A549 (cell line): ENCODE data around the gene DPY19L1. TPM values are rescaled to one million over a fixed set of nuclear protein-coding genes. Genes with fewer than 3 reads are reported as not detected.
"Not testable (repeated sequence)": the region's sequence is repeated elsewhere in the genome, so short reads cannot be mapped to it uniquely, and the experiment has no call there.

Experiments used
- ATAC-seq, 2 experiments: fragments of 200-7000 bp in 1 of 2; fragments of >200 bp in 1 of 2; cut with Nextera tagmentation in 1 of 2; cut with Tn5 transposase in 1 of 2; 3 replicates each; pipeline versions ENCODE4 v1.8.0 to v1.9.1; 2018 to 2020; ENCODE audit warnings: mild to moderate bottlenecking in 1 of 2, moderate library complexity in 1 of 2
- CTCF ChIA-PET: fragments of 300-600 bp; sonication (Branson Sonifier 250); formaldehyde crosslinking; extraction: SDS; loops from one replicate; lab custom pipeline; 2021; ENCODE audit warnings: antibody characterized with exemption, inconsistent platforms; lab: Yijun Ruan, JAX
- POLR2A ChIA-PET: fragments of 350-600 bp; formaldehyde crosslinking; extraction: SDS; loops from one replicate; lab custom pipeline; 2021; ENCODE audit warnings: antibody characterized with exemption, inconsistent platforms; lab: Yijun Ruan, JAX
- DNase-seq, 2 experiments: peaks; one replicate each; pipeline versions ENCODE4 v3.0.0 to v3.0.0-alpha.2; 2011 to 2016; ENCODE audit warnings: low read depth in 1 of 2, low spot score in 1 of 2
- FAIRE-seq: peaks from 2 replicates; lab custom pipeline; 2011; peaks lifted over from hg19 to GRCh38; lab: Jason Lieb, UNC
- H3K27ac ChIP-seq, 2 experiments: fragments of >200 bp; sonication (Bioruptor Twin); formaldehyde crosslinking; 3 replicates each; pipeline ENCODE4 v1.5.1; 2016 to 2017
- H3K4me1 ChIP-seq: fragments of >200 bp; sonication (Bioruptor Twin); formaldehyde crosslinking; 3 replicates; pipeline ENCODE4 v1.6.1; 2016
- H3K4me2 ChIP-seq: fragments of >200 bp; sonication (Bioruptor Twin); formaldehyde crosslinking; 3 replicates; pipeline ENCODE4 v1.6.1; 2016
- H3K4me3 ChIP-seq: fragments of >200 bp; sonication (Bioruptor Twin); formaldehyde crosslinking; 3 replicates; pipeline ENCODE4 v1.5.1; 2016
- H3K9me3 ChIP-seq: fragments of >200 bp; sonication (Bioruptor Twin); formaldehyde crosslinking; 3 replicates; pipeline ENCODE4 v1.6.1; 2016
- CEBPB ChIP-seq, 2 experiments: fragments of >200 bp in 1 of 2; sonication (Bioruptor Twin) in 1 of 2; formaldehyde crosslinking in 1 of 2; IDR thresholded peaks; 2 replicates each; pipeline ENCODE4 v1.6.1; 2012 to 2016
- EHMT2 ChIP-seq: fragments of 200-600 bp; sonication (generic); IDR thresholded peaks from 2 replicates; pipeline ENCODE4 v1.6.1; 2016; ENCODE audit warnings: antibody characterized with exemption, low read depth, mild to moderate bottlenecking, moderate library complexity
- ESRRA ChIP-seq: fragments of 150-350 bp; IDR thresholded peaks from 2 replicates; pipeline ENCODE4 v1.6.1; 2014; ENCODE audit warnings: mild to moderate bottlenecking, low read length, borderline replicate concordance
- FOSB ChIP-seq: fragments of 250-450 bp; sonication (Bioruptor Pico); IDR thresholded peaks from 2 replicates; pipeline ENCODE4 v1.5.0; 2020; ENCODE audit warnings: mild to moderate bottlenecking, moderate library complexity
- FOSL2 ChIP-seq, 2 experiments: fragments of 450-650 bp in 1 of 2; fragments of >200 bp in 1 of 2; sonication (Bioruptor Twin) in 1 of 2; formaldehyde crosslinking; IDR thresholded peaks; 2 replicates each; pipeline versions ENCODE4 v1.5.0 to v1.6.1; 2016 to 2020; ENCODE audit warnings: mild to moderate bottlenecking in 1 of 2, moderate library complexity in 1 of 2
- HOXB13 ChIP-seq: fragments of 250-450 bp; sonication (Bioruptor Pico); IDR thresholded peaks from 2 replicates; pipeline ENCODE4 v1.5.0; 2020; ENCODE audit warnings: low read depth, mild to moderate bottlenecking, moderate library complexity
- KDM1A ChIP-seq: fragments of 200-600 bp; sonication (generic); IDR thresholded peaks from 2 replicates; pipeline ENCODE4 v1.6.1; 2016; ENCODE audit warnings: low read depth, mild to moderate bottlenecking
- MAFK ChIP-seq: fragments of 450-650 bp; IDR thresholded peaks from 2 replicates; pipeline ENCODE4 v1.6.1; 2014; ENCODE audit not compliant: partially characterized antibody
- MAZ ChIP-seq: fragments of 150-350 bp; IDR thresholded peaks from 2 replicates; pipeline ENCODE4 v1.6.1; 2014; ENCODE audit warnings: antibody characterized with exemption, low read depth, low read length, borderline replicate concordance
- MYC ChIP-seq: IDR thresholded peaks from 2 replicates; pipeline ENCODE4 v1.6.1; 2012; ENCODE audit warnings: mild to moderate bottlenecking, inconsistent platforms, low read length, improper control_type of control experiment, borderline replicate concordance
- NFE2L2 ChIP-seq: fragments of 150-350 bp; conservative IDR thresholded peaks from 2 replicates; pipeline ENCODE4 v1.6.1; 2014; ENCODE audit warnings: low read length
- NR3C1 ChIP-seq: fragments of >200 bp; sonication (Bioruptor Twin); formaldehyde crosslinking; IDR thresholded peaks from 3 replicates; pipeline ENCODE4 v1.6.1; 2017
- PBX3 ChIP-seq: IDR thresholded peaks from 2 replicates; pipeline ENCODE4 v1.6.1; 2012
- RAD21 ChIP-seq, 2 experiments: fragments of >200 bp in 1 of 2; sonication (Bioruptor Twin) in 1 of 2; formaldehyde crosslinking in 1 of 2; IDR thresholded peaks in 1 of 2; conservative IDR thresholded peaks in 1 of 2; 2 replicates in 1 of 2; 3 replicates in 1 of 2; pipeline ENCODE4 v1.6.1; 2012 to 2018; ENCODE audit warnings: inconsistent platforms in 1 of 2
- RCOR1 ChIP-seq: fragments of 150-350 bp; IDR thresholded peaks from 2 replicates; pipeline ENCODE4 v1.6.1; 2014; ENCODE audit warnings: antibody characterized with exemption, low read length, low read depth
- RNF2 ChIP-seq: fragments of 200-600 bp; sonication (generic); IDR thresholded peaks from 2 replicates; pipeline ENCODE4 v1.6.1; 2016; ENCODE audit warnings: low read depth, mild to moderate bottlenecking, antibody characterized with exemption, moderate library complexity, borderline replicate concordance
- SMC3 ChIP-seq: fragments of >200 bp; sonication (Bioruptor Twin); formaldehyde crosslinking; IDR thresholded peaks from 3 replicates; pipeline ENCODE4 v1.6.1; 2018; ENCODE audit warnings: inconsistent platforms
- WGBS: methylation state at CpG from one replicate; pipeline ENCODE4 v1.1.6; 2017; ENCODE audit errors: missing lambda C conversion rate; 5-methylcytosine and 5-hydroxymethylcytosine counted together
- polyA plus RNA-seq, 4 experiments: library from polyadenylated mRNA; depleted of rRNA in 3 of 4; stranded (reverse); fragments of >200 nt; fragmentation: RNase III in 1 of 4; extraction: RNeasy Plus Mini Kit Qiagen cat#74134 plus additional on column Dnase treatment in 1 of 4; gene quantifications; 2 replicates in 3 of 4; 3 replicates in 1 of 4; pipeline ENCODE4 v1.2.3, GENCODE V29; 2011 to 2017
- TF ChIP-seq, protein P1 (sequence below): fragments of >200 bp; sonication (Bioruptor Twin); formaldehyde crosslinking; IDR thresholded peaks from 3 replicates; pipeline ENCODE4 v1.5.1; 2016
- TF ChIP-seq, protein P2 (sequence below): IDR thresholded peaks from 2 replicates; pipeline ENCODE4 v1.6.1; 2012
- TF ChIP-seq, protein P3 (sequence below): fragments of 450-650 bp; IDR thresholded peaks from 2 replicates; pipeline ENCODE4 v1.6.1; 2014; ENCODE audit warnings: antibody characterized with exemption

DPY19L1 gene
- polyA plus RNA-seq, 2 of the 4 experiments (the other 2 are of a cell fraction): 53.6 to 129 TPM

DNA sequence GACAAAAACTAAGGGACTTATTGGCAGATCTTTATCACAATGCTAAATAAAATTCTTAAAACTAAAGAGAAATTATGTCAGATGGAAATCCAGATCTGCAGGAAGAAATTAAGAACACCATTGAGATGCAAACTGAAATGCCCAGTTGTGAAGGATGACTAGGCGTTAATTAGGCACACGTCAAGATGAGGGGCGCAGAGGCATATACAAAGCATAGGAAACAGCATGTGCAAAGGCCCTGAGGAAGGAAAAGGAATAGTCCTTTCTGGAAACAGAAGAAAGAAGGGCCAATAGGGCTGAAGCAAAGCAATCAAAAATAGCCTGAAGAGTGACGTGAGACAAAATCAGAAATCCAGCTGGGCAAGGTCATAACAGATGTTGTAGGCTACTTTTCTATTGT, 53.1 kb downstream of the DPY19L1 start:
- FAIRE-seq, DNase-seq, H3K9me3 ChIP-seq, H3K4me3 ChIP-seq, H3K27ac ChIP-seq, H3K4me2 ChIP-seq, CTCF ChIA-PET, ATAC-seq, POLR2A ChIA-PET: not testable (repeated sequence)
- TF ChIP-seq NFE2L2: peak; percentile 27; the same call in 1 of the 2 replicates
- 94% methylated on average over 4 of the region's 4 CpGs for whole genome bisulfite sequencing
- H3K4me1 ChIP-seq: peaks cover 12% of the 10 kb centered on the region; the same call in 2 of the 3 replicates

GRCh38 chr7:34982371-34983019, 54.8 kb downstream of the DPY19L1 start:
- no peak for ATAC-seq
- POLR2A ChIA-PET: no interaction called here
- WGBS: 77% methylated on average over 3 of the region's 3 CpGs

DNA sequence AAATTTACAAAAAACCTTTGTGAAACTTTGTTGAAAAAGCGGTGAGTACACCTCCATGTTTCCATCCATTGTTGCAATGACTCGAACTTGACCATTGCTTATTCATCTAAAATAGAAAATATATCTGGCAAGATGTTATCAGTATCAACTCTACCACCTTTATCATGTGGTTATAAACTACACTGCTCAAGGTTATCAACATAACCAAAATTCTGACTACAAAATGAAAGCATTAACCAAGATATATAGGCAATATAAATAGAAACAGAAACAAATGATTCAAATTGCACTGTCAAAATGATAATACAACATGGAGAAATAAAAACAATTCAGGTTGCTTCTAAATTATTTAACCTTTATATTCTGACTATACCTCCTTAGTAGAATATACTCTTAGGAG, 58.2 kb downstream of the DPY19L1 start:
- H3K4me2 ChIP-seq, DNase-seq, CTCF ChIA-PET, H3K4me1 ChIP-seq, FAIRE-seq, H3K4me3 ChIP-seq, POLR2A ChIA-PET, H3K27ac ChIP-seq, H3K9me3 ChIP-seq, ATAC-seq: not testable (repeated sequence)
- 89% methylated on average over 2 of the region's 2 CpGs for whole genome bisulfite sequencing

More at GRCh38 chr7:34982371-34983019, 54.8 kb downstream of the DPY19L1 start:
- no peak overlapping the region for H3K27ac ChIP-seq
- TF ChIP-seq HOXB13 (CRISPR knock-in tag) (no peak), CEBPB (IDR thresholded peaks at IDR 0.05) (no peak), KDM1A (no peak), MAZ (no peak), RCOR1 (no peak), FOSL2 (IDR thresholded peaks at IDR 0.05) (no peak), FOSL2 (CRISPR knock-in tag; IDR thresholded peaks at IDR 0.05) (no peak), PBX3 (no peak), SMC3 (no peak), MYC (no peak), RNF2 (no peak), ESRRA (no peak), RAD21 (conservative IDR thresholded peaks at IDR 0.05 in 1 of 2, IDR thresholded peaks at IDR 0.05 in 1 of 2) (no peak), EHMT2 (no peak), NR3C1 (no peak), MAFK (no peak), FOSB (CRISPR knock-in tag) (no peak)
- TF ChIP-seq, protein P1, sequence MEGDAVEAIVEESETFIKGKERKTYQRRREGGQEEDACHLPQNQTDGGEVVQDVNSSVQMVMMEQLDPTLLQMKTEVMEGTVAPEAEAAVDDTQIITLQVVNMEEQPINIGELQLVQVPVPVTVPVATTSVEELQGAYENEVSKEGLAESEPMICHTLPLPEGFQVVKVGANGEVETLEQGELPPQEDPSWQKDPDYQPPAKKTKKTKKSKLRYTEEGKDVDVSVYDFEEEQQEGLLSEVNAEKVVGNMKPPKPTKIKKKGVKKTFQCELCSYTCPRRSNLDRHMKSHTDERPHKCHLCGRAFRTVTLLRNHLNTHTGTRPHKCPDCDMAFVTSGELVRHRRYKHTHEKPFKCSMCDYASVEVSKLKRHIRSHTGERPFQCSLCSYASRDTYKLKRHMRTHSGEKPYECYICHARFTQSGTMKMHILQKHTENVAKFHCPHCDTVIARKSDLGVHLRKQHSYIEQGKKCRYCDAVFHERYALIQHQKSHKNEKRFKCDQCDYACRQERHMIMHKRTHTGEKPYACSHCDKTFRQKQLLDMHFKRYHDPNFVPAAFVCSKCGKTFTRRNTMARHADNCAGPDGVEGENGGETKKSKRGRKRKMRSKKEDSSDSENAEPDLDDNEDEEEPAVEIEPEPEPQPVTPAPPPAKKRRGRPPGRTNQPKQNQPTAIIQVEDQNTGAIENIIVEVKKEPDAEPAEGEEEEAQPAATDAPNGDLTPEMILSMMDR: no peak
- TF ChIP-seq, protein P2, sequence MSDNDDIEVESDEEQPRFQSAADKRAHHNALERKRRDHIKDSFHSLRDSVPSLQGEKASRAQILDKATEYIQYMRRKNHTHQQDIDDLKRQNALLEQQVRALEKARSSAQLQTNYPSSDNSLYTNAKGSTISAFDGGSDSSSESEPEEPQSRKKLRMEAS: no peak
- TF ChIP-seq, protein P3, sequence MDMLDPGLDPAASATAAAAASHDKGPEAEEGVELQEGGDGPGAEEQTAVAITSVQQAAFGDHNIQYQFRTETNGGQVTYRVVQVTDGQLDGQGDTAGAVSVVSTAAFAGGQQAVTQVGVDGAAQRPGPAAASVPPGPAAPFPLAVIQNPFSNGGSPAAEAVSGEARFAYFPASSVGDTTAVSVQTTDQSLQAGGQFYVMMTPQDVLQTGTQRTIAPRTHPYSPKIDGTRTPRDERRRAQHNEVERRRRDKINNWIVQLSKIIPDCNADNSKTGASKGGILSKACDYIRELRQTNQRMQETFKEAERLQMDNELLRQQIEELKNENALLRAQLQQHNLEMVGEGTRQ: no peak
- TF ChIP-seq, all 56 proteins: peak for 0
- CTCF ChIA-PET: no interaction called here
- peaks cover 12% of the 10 kb centered on the region; the same call in 2 of the 3 replicates for H3K4me1 ChIP-seq
- DNase-seq (no peak), FAIRE-seq (no peak)
- no peak overlapping the region for H3K4me2 ChIP-seq
- no peak overlapping the region for H3K4me3 ChIP-seq
- no peaks in the 10 kb centered on the region for H3K9me3 ChIP-seq
